Measurements from ENCODE around the gene PTPRT.

Gene PTPRT

DNA sequence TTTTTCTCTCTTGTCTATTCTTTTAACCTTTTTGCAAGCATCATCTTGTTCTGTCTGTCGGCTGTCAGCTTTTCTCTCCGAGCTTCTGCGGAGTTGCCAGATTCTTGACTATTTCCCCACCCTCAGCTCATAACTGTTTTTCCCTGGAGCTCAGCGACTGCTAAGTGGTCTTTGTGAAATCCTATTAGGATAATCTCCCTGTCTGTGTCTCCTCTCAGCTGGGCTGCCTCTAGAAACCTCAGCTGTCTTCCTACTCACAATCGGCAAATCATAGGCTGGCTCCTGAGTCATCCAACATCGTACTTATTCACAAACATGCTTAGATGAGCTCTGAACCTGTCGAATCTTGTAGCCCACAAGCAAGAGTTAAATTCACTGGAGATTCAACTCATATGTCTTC lies 332.3 kb downstream of the PTPRT start:
- no peaks in the 10 kb centered on the region for H4K20me1 ChIP-seq (ENCODE audit: insufficient read depth, low read length)
- H3K27me3 ChIP-seq (replicated peaks; ENCODE audit: insufficient read depth, low read length) = no peaks in the 10 kb centered on the region
- H3K79me2 ChIP-seq (ENCODE audit: low read length) = no peaks in the 10 kb centered on the region
- no peaks in the 10 kb centered on the region for H3F3A ChIP-seq (ENCODE audit: insufficient read depth, low read length)
- no peak for DNase-seq
- H3K36me3 ChIP-seq (replicated peaks; ENCODE audit: insufficient read depth, low read length) = no peaks in the 10 kb centered on the region
- H3K9me3 ChIP-seq (replicated peaks; ENCODE audit: insufficient read depth, low read length) = no peaks in the 10 kb centered on the region
- no peak overlapping the region for H3K27ac ChIP-seq (ENCODE audit: low read length)
- no peak overlapping the region for H3K4me3 ChIP-seq (ENCODE audit: low read length)
- H3K9me2 ChIP-seq (replicated peaks; ENCODE audit: insufficient read depth, low read length) = no peaks in the 10 kb centered on the region
- H3K9ac ChIP-seq (ENCODE audit: low read length) = no peak overlapping the region
- no peak overlapping the region for H3K4me2 ChIP-seq (ENCODE audit: low read depth, low read length)
- H2AFZ ChIP-seq (ENCODE audit: low read length) = no peak overlapping the region
- TF ChIP-seq EZH2 (optimal IDR thresholded peaks at IDR 0.05; ENCODE audit: low read depth, low read length) = no peak
- TF ChIP-seq EZH2phosphoT487 (IDR thresholded peaks at IDR 0.05; ENCODE audit: low read length) = no peak
- TF ChIP-seq, protein P1, sequence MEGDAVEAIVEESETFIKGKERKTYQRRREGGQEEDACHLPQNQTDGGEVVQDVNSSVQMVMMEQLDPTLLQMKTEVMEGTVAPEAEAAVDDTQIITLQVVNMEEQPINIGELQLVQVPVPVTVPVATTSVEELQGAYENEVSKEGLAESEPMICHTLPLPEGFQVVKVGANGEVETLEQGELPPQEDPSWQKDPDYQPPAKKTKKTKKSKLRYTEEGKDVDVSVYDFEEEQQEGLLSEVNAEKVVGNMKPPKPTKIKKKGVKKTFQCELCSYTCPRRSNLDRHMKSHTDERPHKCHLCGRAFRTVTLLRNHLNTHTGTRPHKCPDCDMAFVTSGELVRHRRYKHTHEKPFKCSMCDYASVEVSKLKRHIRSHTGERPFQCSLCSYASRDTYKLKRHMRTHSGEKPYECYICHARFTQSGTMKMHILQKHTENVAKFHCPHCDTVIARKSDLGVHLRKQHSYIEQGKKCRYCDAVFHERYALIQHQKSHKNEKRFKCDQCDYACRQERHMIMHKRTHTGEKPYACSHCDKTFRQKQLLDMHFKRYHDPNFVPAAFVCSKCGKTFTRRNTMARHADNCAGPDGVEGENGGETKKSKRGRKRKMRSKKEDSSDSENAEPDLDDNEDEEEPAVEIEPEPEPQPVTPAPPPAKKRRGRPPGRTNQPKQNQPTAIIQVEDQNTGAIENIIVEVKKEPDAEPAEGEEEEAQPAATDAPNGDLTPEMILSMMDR (IDR thresholded peaks at IDR 0.05; ENCODE audit: low read length) = no peak
- H3K4me1 ChIP-seq (ENCODE audit: low read length) = no peaks in the 10 kb centered on the region

DNA sequence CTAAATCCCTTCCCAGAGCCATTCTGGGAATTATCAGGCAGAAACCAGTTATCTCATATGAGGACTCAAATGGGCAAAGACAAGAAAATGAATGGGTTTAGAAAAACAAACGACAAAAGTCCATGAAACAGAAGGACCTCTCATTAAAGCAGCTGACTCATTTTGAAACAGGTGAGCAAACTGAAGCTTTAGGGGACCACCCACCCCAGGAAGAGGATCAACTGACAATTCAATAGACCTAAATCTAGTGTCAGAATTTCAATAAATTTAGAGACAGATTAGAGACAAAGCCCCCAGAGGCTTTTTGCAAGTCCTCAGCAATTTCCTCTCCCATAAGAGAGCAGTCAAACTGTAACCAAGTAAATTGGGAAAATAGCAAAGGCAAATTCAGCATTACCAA lies 333.8 kb downstream of the PTPRT start:
- Histone ChIP-seq H3K9me3 (replicated peaks; ENCODE audit: insufficient read depth, low read length) (no peaks in the 10 kb centered on the region), H3F3A (ENCODE audit: insufficient read depth, low read length) (no peaks in the 10 kb centered on the region), H3K27ac (ENCODE audit: low read length) (no peak overlapping the region), H3K27me3 (replicated peaks; ENCODE audit: insufficient read depth, low read length) (no peaks in the 10 kb centered on the region), H3K4me1 (ENCODE audit: low read length) (no peaks in the 10 kb centered on the region), H3K4me3 (ENCODE audit: low read length) (no peak overlapping the region), H3K79me2 (ENCODE audit: low read length) (no peaks in the 10 kb centered on the region), H2AFZ (ENCODE audit: low read length) (no peak overlapping the region), H3K36me3 (replicated peaks; ENCODE audit: insufficient read depth, low read length) (no peaks in the 10 kb centered on the region), H3K4me2 (ENCODE audit: low read depth, low read length) (no peak overlapping the region), H4K20me1 (ENCODE audit: insufficient read depth, low read length) (no peaks in the 10 kb centered on the region), H3K9me2 (replicated peaks; ENCODE audit: insufficient read depth, low read length) (no peaks in the 10 kb centered on the region), H3K9ac (ENCODE audit: low read length) (no peak overlapping the region)
- TF ChIP-seq, protein P1 (IDR thresholded peaks at IDR 0.05; ENCODE audit: low read length) = no peak
- TF ChIP-seq EZH2 (optimal IDR thresholded peaks at IDR 0.05; ENCODE audit: low read depth, low read length) = no peak
- no peak for TF ChIP-seq EZH2phosphoT487 (IDR thresholded peaks at IDR 0.05; ENCODE audit: low read length)
- no peak for DNase-seq

DNA sequence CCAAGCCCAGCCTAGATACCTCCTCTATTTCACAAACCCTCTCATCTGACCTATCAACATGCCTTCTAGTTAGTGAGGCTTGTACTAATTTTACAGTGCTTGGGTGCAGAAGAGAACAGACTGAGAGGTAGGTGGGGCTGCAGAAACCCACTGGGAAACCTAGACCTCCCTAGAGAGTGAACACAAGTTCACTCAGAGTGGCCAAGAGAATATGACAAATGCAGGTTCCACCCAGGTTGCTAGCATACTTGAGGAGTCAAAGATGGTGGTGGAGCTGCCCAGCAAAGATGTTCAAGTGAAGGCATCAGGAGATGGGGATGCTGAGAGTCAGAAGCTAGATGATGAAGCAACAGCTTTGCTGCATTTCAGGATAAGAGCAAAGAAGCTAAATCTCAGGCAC lies 337.0 kb downstream of the PTPRT start:
- H3K36me3 ChIP-seq (replicated peaks; ENCODE audit: insufficient read depth, low read length) = no peaks in the 10 kb centered on the region
- H3K9me3 ChIP-seq (replicated peaks; ENCODE audit: insufficient read depth, low read length) = no peaks in the 10 kb centered on the region
- H3K27me3 ChIP-seq (replicated peaks; ENCODE audit: insufficient read depth, low read length) = no peaks in the 10 kb centered on the region
- H3F3A ChIP-seq (ENCODE audit: insufficient read depth, low read length) = no peaks in the 10 kb centered on the region
- no peak overlapping the region for H3K27ac ChIP-seq (ENCODE audit: low read length)
- H3K4me3 ChIP-seq (ENCODE audit: low read length) = no peak overlapping the region
- no peaks in the 10 kb centered on the region for H3K4me1 ChIP-seq (ENCODE audit: low read length)
- H3K4me2 ChIP-seq (ENCODE audit: low read depth, low read length) = no peak overlapping the region
- no peak overlapping the region for H3K9ac ChIP-seq (ENCODE audit: low read length)
- no peaks in the 10 kb centered on the region for H3K9me2 ChIP-seq (replicated peaks; ENCODE audit: insufficient read depth, low read length)
- no peak overlapping the region for H2AFZ ChIP-seq (ENCODE audit: low read length)
- H3K79me2 ChIP-seq (ENCODE audit: low read length) = no peaks in the 10 kb centered on the region
- no peaks in the 10 kb centered on the region for H4K20me1 ChIP-seq (ENCODE audit: insufficient read depth, low read length)
- TF ChIP-seq EZH2 (optimal IDR thresholded peaks at IDR 0.05; ENCODE audit: low read depth, low read length) (no peak), EZH2phosphoT487 (IDR thresholded peaks at IDR 0.05; ENCODE audit: low read length) (no peak)
- TF ChIP-seq, protein P1 (IDR thresholded peaks at IDR 0.05; ENCODE audit: low read length) = no peak
- DNase-seq = no peak

All from MM.1S (cell line).